ENCODE measurements around the gene SMARCC2. TPM values are rescaled to one million over a fixed set of nuclear protein-coding genes. Genes with fewer than 3 reads are reported as not detected.
A peak's percentile ranks its signal among the peaks of the same experiment; 100 is the strongest.

The SMARCC2 gene
- total and polyA plus RNA-seq, 8 donors = 84.3 to 139 (median 118) TPM

DNA sequence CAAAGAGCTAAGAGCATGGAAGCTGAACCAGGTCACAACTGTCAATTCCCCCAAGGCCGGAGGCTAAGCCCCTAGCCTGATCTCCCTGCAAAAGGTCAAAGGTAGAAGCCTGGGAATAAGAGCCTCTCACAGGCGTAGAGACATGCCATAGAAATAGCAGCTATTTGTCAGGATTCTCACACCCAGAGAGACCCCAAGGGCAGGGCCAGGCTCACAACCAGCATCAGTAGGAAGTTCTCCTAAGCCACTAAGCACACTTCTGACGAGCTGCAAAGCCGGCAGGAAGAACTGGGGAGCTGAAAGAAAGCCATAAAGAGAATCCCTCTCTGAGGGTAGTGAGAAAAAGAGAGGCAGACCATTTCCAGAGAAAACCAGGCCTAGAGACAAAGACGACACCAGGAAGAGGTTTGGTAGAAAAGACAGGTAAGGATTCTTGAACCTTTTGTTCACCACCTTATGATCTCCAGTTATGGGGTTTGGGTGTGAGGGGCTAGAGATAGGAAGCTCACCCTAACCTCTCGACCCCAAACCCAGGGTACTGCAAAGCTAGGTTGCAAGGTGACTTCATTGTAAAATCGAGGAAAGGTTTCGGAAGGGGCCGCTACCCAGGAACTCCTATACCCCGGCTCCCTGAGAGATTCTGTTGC, 1.0 kb downstream of the SMARCC2 start:
- H3K4me1 ChIP-seq = peaks cover 10 to 29% of the 10 kb centered on the region in 2 donors
- H3K4me3 ChIP-seq = peak overlapping the region; percentile 79 to 83
- H3K9me3 ChIP-seq = no peaks in the 10 kb centered on the region
- DNase-seq (no peak), ATAC-seq (no peak)
- intact Hi-C loops (cut with DNase I) = loop anchor here in 1 of 2 donors (5.0 kb wide), 1 partner anchor 66 kb away; no protein-coding TSS in a partner anchor
- peaks cover 0 to 36% of the 10 kb centered on the region in 2 donors for H3K36me3 ChIP-seq
- H3K27ac ChIP-seq = peak overlapping the region; percentile 80 to 88
- H3K27me3 ChIP-seq = no peaks in the 10 kb centered on the region
- TF ChIP-seq, protein P1, sequence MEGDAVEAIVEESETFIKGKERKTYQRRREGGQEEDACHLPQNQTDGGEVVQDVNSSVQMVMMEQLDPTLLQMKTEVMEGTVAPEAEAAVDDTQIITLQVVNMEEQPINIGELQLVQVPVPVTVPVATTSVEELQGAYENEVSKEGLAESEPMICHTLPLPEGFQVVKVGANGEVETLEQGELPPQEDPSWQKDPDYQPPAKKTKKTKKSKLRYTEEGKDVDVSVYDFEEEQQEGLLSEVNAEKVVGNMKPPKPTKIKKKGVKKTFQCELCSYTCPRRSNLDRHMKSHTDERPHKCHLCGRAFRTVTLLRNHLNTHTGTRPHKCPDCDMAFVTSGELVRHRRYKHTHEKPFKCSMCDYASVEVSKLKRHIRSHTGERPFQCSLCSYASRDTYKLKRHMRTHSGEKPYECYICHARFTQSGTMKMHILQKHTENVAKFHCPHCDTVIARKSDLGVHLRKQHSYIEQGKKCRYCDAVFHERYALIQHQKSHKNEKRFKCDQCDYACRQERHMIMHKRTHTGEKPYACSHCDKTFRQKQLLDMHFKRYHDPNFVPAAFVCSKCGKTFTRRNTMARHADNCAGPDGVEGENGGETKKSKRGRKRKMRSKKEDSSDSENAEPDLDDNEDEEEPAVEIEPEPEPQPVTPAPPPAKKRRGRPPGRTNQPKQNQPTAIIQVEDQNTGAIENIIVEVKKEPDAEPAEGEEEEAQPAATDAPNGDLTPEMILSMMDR (IDR thresholded peaks at IDR 0.05) = no peak

GRCh38 chr12:56186957-56187356, 2.3 kb downstream of the SMARCC2 start:
- no peaks in the 10 kb centered on the region for H3K27me3 ChIP-seq
- DNase-seq = no peak
- no peaks in the 10 kb centered on the region for H3K9me3 ChIP-seq
- intact Hi-C loops (cut with DNase I) = loop anchor here in 1 of 2 donors (5.0 kb wide), 1 partner anchor 65 kb away; no protein-coding TSS in a partner anchor
- peak overlapping the region in 1 of 2 donors; percentile 83 for H3K4me3 ChIP-seq
- peak overlapping the region in 1 of 2 donors; percentile 11 for H3K27ac ChIP-seq
- peaks cover 0 to 49% of the 10 kb centered on the region in 2 donors for H3K36me3 ChIP-seq
- ATAC-seq = no peak
- peaks cover 10 to 29% of the 10 kb centered on the region in 2 donors for H3K4me1 ChIP-seq
- TF ChIP-seq, protein P1 (IDR thresholded peaks at IDR 0.05) = no peak

DNA sequence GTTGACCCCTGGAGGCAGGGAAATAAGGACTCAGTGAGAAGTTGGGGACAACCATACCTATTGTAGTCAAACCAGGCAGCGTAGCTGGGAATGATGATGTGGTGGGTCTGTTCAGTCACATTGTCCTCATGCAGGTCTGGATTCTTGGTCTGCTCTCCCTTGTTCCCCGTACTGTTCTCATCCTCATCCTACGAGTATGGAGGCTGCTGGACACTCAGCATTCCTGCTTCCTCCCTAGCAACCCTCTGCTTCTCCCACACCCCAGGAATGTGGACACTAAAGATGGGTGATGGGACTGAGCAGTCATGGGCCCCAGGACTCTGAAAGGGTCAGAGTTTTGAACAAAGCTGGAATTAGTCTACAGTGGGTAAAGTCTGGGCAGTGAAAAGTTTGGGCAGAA, 10.9 kb downstream of the SMARCC2 start:
- Histone ChIP-seq H3K36me3 (peaks cover 4 to 100% of the 10 kb centered on the region in 2 donors), H3K27ac (no peak overlapping the region), H3K9me3 (no peaks in the 10 kb centered on the region), H3K27me3 (no peaks in the 10 kb centered on the region), H3K4me3 (no peak overlapping the region), H3K4me1 (no peaks in the 10 kb centered on the region)
- intact Hi-C loops (cut with DNase I) = no loop called here
- TF ChIP-seq, protein P1 (IDR thresholded peaks at IDR 0.05) = no peak
- DNase-seq (no peak), ATAC-seq (no peak)

DNA sequence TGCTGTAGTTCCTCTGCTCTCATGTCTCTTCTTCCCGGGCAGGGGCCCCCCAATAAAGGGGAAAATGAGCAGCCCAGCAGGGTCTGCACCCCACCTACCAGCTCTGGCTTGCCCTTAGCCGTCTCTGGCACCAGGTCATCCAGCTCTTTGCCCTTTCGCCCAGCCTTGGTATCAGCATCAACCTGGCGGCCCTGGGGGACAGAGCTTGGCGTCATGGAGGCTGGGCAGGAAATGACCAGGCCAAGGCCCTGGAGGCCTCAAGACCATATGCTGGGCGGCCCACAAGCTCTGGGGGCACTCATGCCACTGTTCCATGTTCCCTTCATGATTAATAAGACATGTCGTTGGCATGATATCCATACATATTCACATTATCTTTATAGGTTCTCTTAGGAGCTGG, 16.4 kb downstream of the SMARCC2 start:
- intact Hi-C loops (cut with DNase I) = no loop called here
- TF ChIP-seq, protein P1 (IDR thresholded peaks at IDR 0.05) = no peak
- H3K9me3 ChIP-seq = no peaks in the 10 kb centered on the region
- H3K4me1 ChIP-seq = no peaks in the 10 kb centered on the region
- peaks cover 4 to 100% of the 10 kb centered on the region in 2 donors for H3K36me3 ChIP-seq
- ATAC-seq (no peak), DNase-seq (no peak)
- no peaks in the 10 kb centered on the region for H3K27me3 ChIP-seq
- no peak overlapping the region for H3K4me3 ChIP-seq
- no peak overlapping the region for H3K27ac ChIP-seq

GRCh38 chr12:56169229-56169759, 20.0 kb downstream of the SMARCC2 start:
- Histone ChIP-seq H3K36me3 (peaks cover 0 to 98% of the 10 kb centered on the region in 2 donors), H3K4me1 (no peaks in the 10 kb centered on the region), H3K27ac (no peak overlapping the region), H3K4me3 (no peak overlapping the region), H3K27me3 (no peaks in the 10 kb centered on the region), H3K9me3 (no peaks in the 10 kb centered on the region)
- intact Hi-C loops (cut with DNase I) = no loop called here
- no peak for ATAC-seq
- no peak for DNase-seq
- TF ChIP-seq, protein P1 (IDR thresholded peaks at IDR 0.05) = no peak
